ENCODE results near the gene C1orf159. TPM values are rescaled to one million over a fixed set of nuclear protein-coding genes. Genes with fewer than 3 reads are reported as not detected.
"Not testable (repeated sequence)": the region's sequence is repeated elsewhere in the genome, so short reads cannot be mapped to it uniquely, and the experiment has no call there.

Gene C1orf159
- total RNA-seq, 1 experiment from 2014 or later: 32.0 TPM

DNA sequence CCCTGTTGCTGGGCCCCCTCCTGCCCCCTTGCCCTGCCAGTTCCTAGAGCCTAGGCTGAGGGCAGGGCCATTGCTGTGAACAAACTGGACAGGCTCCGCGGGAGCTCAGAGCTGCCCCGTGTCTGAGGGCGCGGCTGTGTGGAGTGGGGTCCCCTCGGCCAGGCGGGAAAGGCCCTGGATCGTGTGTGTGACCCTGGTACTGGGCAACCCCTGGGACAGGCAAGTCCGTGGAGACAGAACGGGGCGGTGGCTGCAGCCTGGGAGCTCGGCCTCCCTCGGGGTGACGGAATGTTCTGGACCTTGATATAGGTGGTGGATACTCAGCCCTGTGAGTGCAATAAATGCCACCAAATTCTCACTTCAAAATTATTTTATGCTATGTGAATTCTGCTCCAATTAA, 27.7 kb upstream of the C1orf159 start:
- Histone ChIP-seq H3K36me3 (replicated peaks; ENCODE audit: control insufficient read depth, insufficient read depth, low read length) (no peaks in the 10 kb centered on the region), H3K4me3 (ENCODE audit: insufficient read depth, low read depth, low read length) (no peak overlapping the region), H3K27me3 (ENCODE audit: control insufficient read depth, insufficient read depth, low read length) (no peaks in the 10 kb centered on the region)
- no peak for DNase-seq

GRCh38 chr1:1142844-1143243, 27.0 kb upstream of the C1orf159 start:
- H3K4me3 ChIP-seq (ENCODE audit: insufficient read depth, low read depth, low read length): no peak overlapping the region
- no peak for DNase-seq
- no peaks in the 10 kb centered on the region for H3K27me3 ChIP-seq (ENCODE audit: control insufficient read depth, insufficient read depth, low read length)
- no peaks in the 10 kb centered on the region for H3K36me3 ChIP-seq (replicated peaks; ENCODE audit: control insufficient read depth, insufficient read depth, low read length)

- H3K27me3 ChIP-seq (ENCODE audit: control insufficient read depth, insufficient read depth, low read length); H3K4me3 ChIP-seq (ENCODE audit: insufficient read depth, low read depth, low read length); H3K36me3 ChIP-seq (replicated peaks; ENCODE audit: control insufficient read depth, insufficient read depth, low read length); DNase-seq: not testable (repeated sequence)
These were observed 26.5 kb upstream of the C1orf159 start for GRCh38 chr1:1142352-1142751.

- Histone ChIP-seq H3K4me3 (ENCODE audit: insufficient read depth, low read depth, low read length) (no peak overlapping the region), H3K36me3 (replicated peaks; ENCODE audit: control insufficient read depth, insufficient read depth, low read length) (no peaks in the 10 kb centered on the region), H3K27me3 (ENCODE audit: control insufficient read depth, insufficient read depth, low read length) (no peaks in the 10 kb centered on the region)
- DNase-seq: no peak
These were observed 26.0 kb upstream of the C1orf159 start for GRCh38 chr1:1141911-1142250.

- no peaks in the 10 kb centered on the region for H3K36me3 ChIP-seq (replicated peaks; ENCODE audit: control insufficient read depth, insufficient read depth, low read length)
- DNase-seq: no peak
- no peaks in the 10 kb centered on the region; the same call in 1 of the 2 replicates for H3K27me3 ChIP-seq (ENCODE audit: control insufficient read depth, insufficient read depth, low read length)
- no peak overlapping the region for H3K4me3 ChIP-seq (ENCODE audit: insufficient read depth, low read depth, low read length)
These were observed 25.5 kb upstream of the C1orf159 start for GRCh38 chr1:1141244-1141910.

DNA sequence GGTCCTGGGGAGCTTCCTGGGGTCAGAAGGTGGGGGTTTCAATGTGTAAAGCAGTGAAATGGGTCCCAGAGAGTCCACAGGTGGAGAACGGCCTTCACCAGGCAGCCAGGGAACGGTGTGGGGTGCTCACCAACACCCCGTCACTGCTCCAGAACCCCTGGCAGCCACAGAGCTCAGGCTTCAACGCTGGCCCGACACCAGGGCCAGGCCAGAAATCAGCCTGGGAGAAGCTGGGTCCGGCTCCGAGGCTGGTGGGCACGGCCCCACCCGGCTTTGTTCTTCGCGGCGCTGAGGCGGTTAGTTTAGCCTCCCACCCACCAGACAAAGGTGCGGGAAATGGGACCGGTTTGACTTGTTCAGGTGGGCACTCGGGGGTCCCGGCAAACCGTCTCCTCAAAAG, 24.8 kb upstream of the C1orf159 start:
- no peaks in the 10 kb centered on the region for H3K36me3 ChIP-seq (replicated peaks; ENCODE audit: control insufficient read depth, insufficient read depth, low read length)
- H3K4me3 ChIP-seq (ENCODE audit: insufficient read depth, low read depth, low read length): no peak overlapping the region
- DNase-seq: no peak
- H3K27me3 ChIP-seq (ENCODE audit: control insufficient read depth, insufficient read depth, low read length): no peaks in the 10 kb centered on the region; the same call in 1 of the 2 replicates

DNA sequence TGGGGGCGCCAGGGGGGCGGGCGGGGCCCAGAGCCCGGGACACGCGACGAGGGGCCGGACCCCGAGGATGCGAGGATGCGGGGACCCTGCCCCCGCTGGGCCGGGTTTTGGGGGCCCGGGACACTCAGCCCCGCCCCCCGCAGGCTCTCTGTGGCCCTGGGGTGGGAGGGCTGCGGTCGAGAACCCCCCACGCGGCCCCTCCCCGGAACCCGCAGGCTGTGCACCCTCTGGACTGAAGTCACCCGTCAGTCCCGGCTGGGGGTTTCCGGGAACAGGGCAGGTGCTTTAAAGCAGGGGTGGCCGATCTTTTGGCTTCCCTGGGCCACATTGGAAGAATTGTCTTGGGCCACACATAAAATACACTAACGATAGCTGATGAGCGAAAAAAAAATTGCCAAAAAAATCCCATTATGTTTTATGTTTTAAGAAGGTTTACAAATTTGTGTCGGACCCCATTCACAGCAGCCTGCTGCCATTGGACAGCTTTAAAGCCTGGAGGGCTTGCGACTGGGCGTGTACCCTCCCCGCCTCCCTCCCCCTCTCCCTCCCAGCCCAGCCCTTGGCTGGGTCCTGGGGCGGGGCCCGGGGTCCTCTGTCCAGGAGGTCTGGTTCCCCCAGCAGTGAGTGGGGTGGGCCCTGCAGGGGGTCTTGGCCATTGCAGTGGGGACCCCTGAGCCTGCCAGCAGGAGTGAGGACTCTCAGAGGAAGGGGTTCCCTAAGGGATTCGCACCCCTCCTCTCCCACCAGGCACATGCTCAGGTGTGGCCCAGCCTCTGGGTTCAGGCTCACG, 21.6 kb upstream of the C1orf159 start:
- Histone ChIP-seq H3K36me3 (replicated peaks; ENCODE audit: control insufficient read depth, insufficient read depth, low read length) (no peaks in the 10 kb centered on the region), H3K27me3 (ENCODE audit: control insufficient read depth, insufficient read depth, low read length) (no peaks in the 10 kb centered on the region; the same call in 1 of the 2 replicates), H3K4me3 (ENCODE audit: insufficient read depth, low read depth, low read length) (no peak overlapping the region)
- peak; percentile 79 for DNase-seq

- DNase-seq: peak; percentile 96
- Histone ChIP-seq H3K27me3 (ENCODE audit: control insufficient read depth, insufficient read depth, low read length) (no peaks in the 10 kb centered on the region; the same call in 1 of the 2 replicates), H3K4me3 (ENCODE audit: insufficient read depth, low read depth, low read length) (no peak overlapping the region), H3K36me3 (replicated peaks; ENCODE audit: control insufficient read depth, insufficient read depth, low read length) (no peaks in the 10 kb centered on the region)
These were observed 20.8 kb upstream of the C1orf159 start for GRCh38 chr1:1136547-1137230.

DNA sequence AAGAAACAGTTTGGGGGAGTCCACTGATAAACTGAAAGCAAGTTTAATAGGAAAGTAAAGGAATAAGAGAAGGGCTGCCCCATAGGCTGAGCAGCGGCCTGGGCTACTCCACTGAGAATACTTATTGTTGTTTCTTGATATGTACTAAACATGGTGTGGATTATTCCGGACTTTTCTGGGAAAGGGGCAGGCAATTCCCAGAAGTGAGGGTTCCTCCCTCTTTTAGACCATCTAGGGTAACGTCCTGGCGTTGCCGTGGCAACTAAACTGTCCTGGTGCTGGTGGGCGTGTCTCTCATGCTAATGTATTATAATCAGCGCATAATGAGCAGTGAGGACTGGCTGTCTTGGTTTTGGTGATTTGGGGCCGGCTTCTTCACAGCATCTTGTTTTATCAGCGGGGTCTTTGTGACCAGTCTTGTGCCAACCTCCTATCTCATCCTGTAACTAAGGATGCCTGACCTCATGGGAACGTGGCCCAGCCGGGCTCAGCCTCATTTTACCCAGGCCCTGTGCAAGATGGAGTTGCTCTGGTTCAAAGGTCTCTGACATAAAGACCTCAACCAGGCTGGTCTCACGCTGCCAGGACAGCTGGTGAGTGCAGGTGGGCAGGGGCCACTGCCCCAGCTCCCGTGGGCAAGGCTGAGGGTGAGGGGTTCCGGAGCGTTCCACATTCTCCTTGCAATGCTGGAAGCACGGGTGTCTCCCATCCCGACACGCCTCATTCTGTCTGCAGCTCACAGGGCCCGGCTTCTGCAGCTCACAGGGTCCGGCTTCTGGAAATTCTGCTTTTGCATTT, 19.6 kb upstream of the C1orf159 start:
- DNase-seq: no peak

DNA sequence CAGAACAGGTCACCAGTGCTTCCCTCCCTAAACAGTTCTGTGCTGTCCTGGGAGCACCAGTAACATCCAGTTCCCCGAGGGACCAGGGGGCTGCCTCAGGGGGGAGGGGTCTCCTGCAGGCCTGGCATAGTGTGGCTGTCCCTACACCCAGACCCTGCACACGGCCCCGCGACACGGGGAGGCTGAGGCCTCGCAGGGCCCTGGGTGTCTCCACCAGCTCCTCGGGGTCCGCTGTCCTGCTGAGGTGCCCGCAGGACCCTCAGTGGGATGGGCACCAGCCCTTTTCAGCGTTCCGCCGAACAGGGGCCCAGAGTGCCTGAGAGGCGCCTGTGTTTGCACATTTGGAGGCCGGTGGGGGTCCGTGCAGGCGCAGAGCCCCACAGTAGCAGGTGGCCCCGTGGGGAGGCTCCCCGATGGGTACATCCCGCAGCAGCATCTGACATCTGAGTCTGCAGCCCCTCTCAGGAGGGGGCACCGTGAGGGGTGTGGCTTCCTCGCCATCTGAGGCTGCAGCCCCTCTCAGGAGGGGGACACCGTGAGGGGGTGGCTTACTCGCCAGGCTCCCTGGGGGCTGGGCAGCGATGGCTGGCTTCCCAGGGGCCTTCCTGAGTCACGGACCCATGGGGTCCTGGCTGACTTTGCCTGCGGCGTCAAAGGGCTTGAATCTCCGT, 18.5 kb upstream of the C1orf159 start:
- H3K27me3 ChIP-seq (ENCODE audit: control insufficient read depth, insufficient read depth, low read length): no peaks in the 10 kb centered on the region; the same call in 1 of the 2 replicates
- DNase-seq: no peak
- no peak overlapping the region for H3K4me3 ChIP-seq (ENCODE audit: insufficient read depth, low read depth, low read length)
- H3K36me3 ChIP-seq (replicated peaks; ENCODE audit: control insufficient read depth, insufficient read depth, low read length): no peaks in the 10 kb centered on the region

More for the DNA sequence above, 19.6 kb upstream of the C1orf159 start:
- Histone ChIP-seq H3K27me3 (ENCODE audit: control insufficient read depth, insufficient read depth, low read length) (no peaks in the 10 kb centered on the region; the same call in 1 of the 2 replicates), H3K4me3 (ENCODE audit: insufficient read depth, low read depth, low read length) (no peak overlapping the region), H3K36me3 (replicated peaks; ENCODE audit: control insufficient read depth, insufficient read depth, low read length) (no peaks in the 10 kb centered on the region)

DNA sequence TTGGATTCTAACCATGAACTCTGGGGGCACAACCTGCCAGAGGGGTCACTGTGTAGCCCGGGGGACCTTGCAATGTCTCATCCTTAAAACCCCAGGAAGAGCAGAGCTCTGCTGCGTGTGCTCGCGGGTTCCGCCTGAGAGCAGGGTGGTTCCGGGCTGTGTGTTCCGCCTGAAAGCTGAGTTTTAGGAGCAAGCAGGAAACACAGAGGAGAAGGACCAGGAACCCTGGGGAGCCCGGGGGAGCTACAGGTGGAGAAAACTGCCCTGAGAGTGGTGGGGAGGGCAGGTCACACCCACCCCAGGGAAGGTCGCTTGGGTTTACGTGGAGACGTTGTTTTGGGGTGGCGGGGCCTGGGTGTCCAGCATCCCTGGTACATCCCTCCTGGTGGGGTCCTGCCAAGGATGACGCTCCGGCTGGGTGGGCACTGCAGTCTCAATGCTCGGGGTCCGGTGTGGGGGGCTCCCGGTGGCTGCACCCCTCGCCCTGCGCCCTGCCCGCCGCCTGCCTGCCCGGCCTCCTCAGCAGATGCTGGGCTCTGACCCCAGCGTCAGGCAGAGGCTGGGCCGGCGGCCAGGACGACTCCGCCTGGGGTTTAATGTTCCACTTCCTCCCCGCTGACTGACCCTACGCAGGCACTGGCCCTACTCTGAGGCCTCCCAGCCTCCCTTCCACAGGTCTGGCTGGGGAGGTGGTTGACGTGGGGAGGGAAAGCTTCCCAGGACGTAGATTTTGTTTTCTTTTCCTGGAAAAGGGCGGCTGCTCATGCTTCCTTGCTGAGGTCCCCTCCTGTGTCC, 17.3 kb upstream of the C1orf159 start:
- DNase-seq: no peak
- Histone ChIP-seq H3K36me3 (replicated peaks; ENCODE audit: control insufficient read depth, insufficient read depth, low read length) (no peaks in the 10 kb centered on the region), H3K27me3 (ENCODE audit: control insufficient read depth, insufficient read depth, low read length) (no peaks in the 10 kb centered on the region; the same call in 1 of the 2 replicates), H3K4me3 (ENCODE audit: insufficient read depth, low read depth, low read length) (no peak overlapping the region)

DNA sequence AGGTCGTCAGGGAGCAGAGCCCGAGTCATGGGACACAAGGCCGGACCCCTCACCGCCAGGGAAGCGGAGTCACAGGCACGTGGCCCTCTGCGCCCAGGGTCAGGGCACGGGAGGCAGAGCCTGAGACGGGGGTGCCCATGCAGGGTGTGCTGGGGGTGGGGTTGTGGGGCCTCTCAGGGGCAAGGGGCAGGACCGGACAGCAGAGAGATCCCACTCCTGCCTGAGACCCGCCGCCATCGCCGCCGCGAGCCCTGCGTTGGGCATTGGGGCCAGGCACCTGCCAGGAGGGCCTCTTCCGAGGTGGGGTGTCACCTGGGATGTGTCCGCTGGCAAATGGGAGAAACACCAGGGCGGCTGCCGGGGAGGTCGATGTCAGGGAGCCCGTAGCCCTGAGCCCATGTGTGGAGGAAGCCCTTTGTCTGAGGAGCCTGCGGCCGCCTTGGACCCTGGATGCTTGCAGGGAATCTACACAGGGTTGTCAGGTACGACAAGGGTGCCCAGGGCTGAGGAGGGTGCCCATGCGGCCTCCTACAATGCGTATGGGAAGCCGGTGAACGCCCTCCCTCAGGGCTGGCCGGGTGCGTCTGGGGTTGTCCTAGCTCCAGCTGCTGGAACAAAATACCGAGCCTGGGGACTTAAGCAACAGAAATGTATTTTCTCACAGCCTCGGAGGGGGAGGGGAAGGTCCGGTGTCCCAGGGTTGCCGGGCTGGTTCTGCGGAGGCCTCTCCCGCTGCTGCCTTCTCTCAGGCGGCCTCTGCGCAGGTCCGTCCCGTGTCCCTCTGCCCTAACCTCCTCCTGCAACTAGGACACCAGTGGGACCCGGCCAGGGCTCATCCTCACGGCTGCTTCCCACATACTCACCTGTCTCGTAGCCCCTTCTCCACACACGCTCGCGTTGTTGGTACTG, 16.4 kb upstream of the C1orf159 start:
- H3K4me3 ChIP-seq (ENCODE audit: insufficient read depth, low read depth, low read length): no peak overlapping the region
- no peaks in the 10 kb centered on the region; the same call in 1 of the 2 replicates for H3K27me3 ChIP-seq (ENCODE audit: control insufficient read depth, insufficient read depth, low read length)
- DNase-seq: no peak
- H3K36me3 ChIP-seq (replicated peaks; ENCODE audit: control insufficient read depth, insufficient read depth, low read length): no peaks in the 10 kb centered on the region
